GM12878 (cell line): Measurements from ENCODE around the gene MPIG6B. TPM values are rescaled to one million over a fixed set of nuclear protein-coding genes. Genes with fewer than 3 reads are reported as not detected.

Experiments used
- ATAC-seq: fragments of 200-7000 bp; cut with Tn5 transposase; 3 replicates; pipeline ENCODE4 v1.9.1; 2020; ENCODE audit warnings: mild to moderate bottlenecking, moderate library complexity
- BruUV-seq: library from RNA; stranded (reverse); fragments of 400-500 nt; replicated peaks from 2 replicates; lab custom pipeline; 2021; lab: Mats Ljungman, UMichigan
- CTCF ChIA-PET: fragments of 300-600 bp; sonication (Branson Sonifier 250); formaldehyde crosslinking; extraction: SDS; loops from one replicate; lab custom pipeline; 2021; ENCODE audit warnings: inconsistent platforms; lab: Yijun Ruan, JAX
- POLR2A ChIA-PET: fragments of 350-600 bp; formaldehyde crosslinking; extraction: SDS; loops from one replicate; lab custom pipeline; 2021; ENCODE audit warnings: inconsistent platforms; lab: Charles Lee
- RAD21 ChIA-PET: fragments of 300-600 bp; sonication (Branson Sonifier 250); formaldehyde crosslinking; loops from one replicate; lab custom pipeline; 2023; ENCODE audit warnings: antibody characterized with exemption; ENCODE audit not compliant: unreplicated experiment; lab: Charles Lee
- SMC1A ChIA-PET: fragments of 300-600 bp; sonication (Branson Sonifier 250); formaldehyde crosslinking; loops from one replicate; lab custom pipeline; 2023; ENCODE audit not compliant: unreplicated experiment, uncharacterized antibody; lab: Charles Lee
- DNase-seq: peaks from one replicate; pipeline ENCODE4 v3.0.0-alpha.2; 2011; ENCODE audit warnings: low read depth, low spot score
- FAIRE-seq: peaks from 3 replicates; lab custom pipeline; 2011; peaks lifted over from hg19 to GRCh38; lab: Jason Lieb, UNC
- H2AFZ ChIP-seq: 2 replicates; pipeline ENCODE4 v1.6.0; 2011; ENCODE audit warnings: low read depth, low read length, control low read depth; ENCODE audit not compliant: control insufficient read depth
- H3K27ac ChIP-seq: 2 replicates; pipeline ENCODE4 v1.5.1; 2011; ENCODE audit warnings: control low read depth; ENCODE audit not compliant: control insufficient read depth, insufficient read depth
- H3K27me3 ChIP-seq, 2 experiments: replicated peaks in 1 of 2; 2 replicates each; pipeline versions ENCODE4 v1.6.0 to v1.6.1; 2011; ENCODE audit warnings: low read length in 1 of 2; ENCODE audit not compliant: control insufficient read depth in 2 of 2, insufficient read depth in 2 of 2
- H3K36me3 ChIP-seq, 2 experiments: 2 replicates each; pipeline ENCODE4 v1.5.1; 2011; ENCODE audit warnings: low read length in 1 of 2; ENCODE audit not compliant: control insufficient read depth in 2 of 2, insufficient read depth in 2 of 2
- H3K4me1 ChIP-seq: 2 replicates; pipeline ENCODE4 v1.6.1; 2011; ENCODE audit warnings: mild to moderate bottlenecking, low read length, moderate library complexity, mixed read lengths; ENCODE audit not compliant: control insufficient read depth, insufficient read depth
- H3K4me2 ChIP-seq: 2 replicates; pipeline ENCODE4 v1.6.0; 2011; ENCODE audit warnings: control low read depth; ENCODE audit not compliant: control insufficient read depth, insufficient read depth
- H3K4me3 ChIP-seq: fragments of 200-600 bp; sonication (generic); 2 replicates; pipeline ENCODE4 v1.5.1; 2016
- H3K79me2 ChIP-seq: 2 replicates; pipeline ENCODE4 v1.6.0; 2011; ENCODE audit warnings: low read length; ENCODE audit not compliant: control insufficient read depth, insufficient read depth
- H3K9ac ChIP-seq: 2 replicates; pipeline ENCODE4 v1.8.0; 2011; ENCODE audit warnings: low read length, control low read depth, mixed read lengths; ENCODE audit not compliant: control insufficient read depth, insufficient read depth
- H3K9me3 ChIP-seq: replicated peaks from 3 replicates; pipeline ENCODE4 v1.5.1; 2011; ENCODE audit warnings: mild to moderate bottlenecking, low read length; ENCODE audit not compliant: control insufficient read depth, insufficient read depth
- H4K20me1 ChIP-seq: 2 replicates; pipeline ENCODE4 v1.6.0; 2011; ENCODE audit not compliant: control insufficient read depth, insufficient read depth
- CEBPB ChIP-seq, 2 experiments: fragments of 150-350 bp in 1 of 2; IDR thresholded peaks; 2 replicates each; pipeline ENCODE4 v1.6.1; 2012 to 2014; ENCODE audit warnings: low read depth in 2 of 2, low read length in 2 of 2, borderline replicate concordance in 1 of 2, inconsistent platforms in 1 of 2
- E4F1 ChIP-seq: fragments of 450-650 bp; IDR thresholded peaks from 2 replicates; pipeline ENCODE4 v1.6.1; 2018; ENCODE audit warnings: borderline replicate concordance, mild to moderate bottlenecking; ENCODE audit not compliant: partially characterized antibody
- HSF1 ChIP-seq: fragments of 150-350 bp; IDR thresholded peaks from 2 replicates; pipeline ENCODE4 v1.6.1; 2014; ENCODE audit warnings: mild to moderate bottlenecking, low read depth, low read length
- JUND ChIP-seq: IDR thresholded peaks from 2 replicates; pipeline ENCODE4 v1.6.1; 2012; ENCODE audit warnings: low read depth, mild to moderate bottlenecking, low read length, improper control_type of control experiment, moderate library complexity
- KDM1A ChIP-seq: fragments of 200-600 bp; sonication (generic); IDR thresholded peaks from 2 replicates; pipeline ENCODE4 v1.6.1; 2016; ENCODE audit warnings: borderline replicate concordance
- PBX3 ChIP-seq: IDR thresholded peaks from 2 replicates; pipeline ENCODE4 v1.6.1; 2011; ENCODE audit warnings: mild to moderate bottlenecking, low read depth, low read length, moderate library complexity; ENCODE audit not compliant: insufficient replicate concordance
- RAD51 ChIP-seq: fragments of 450-650 bp; IDR thresholded peaks from 2 replicates; pipeline ENCODE4 v1.6.1; 2016; ENCODE audit warnings: moderate library complexity, mild to moderate bottlenecking, inconsistent platforms
- TARDBP ChIP-seq: IDR thresholded peaks from 2 replicates; pipeline ENCODE4 v1.6.1; 2016; ENCODE audit warnings: borderline replicate concordance
- ZBTB4 ChIP-seq: fragments of 450-650 bp; formaldehyde crosslinking; IDR thresholded peaks from 2 replicates; pipeline ENCODE4 v1.4.0; 2022; ENCODE audit warnings: mild to moderate bottlenecking, moderate library complexity
- WGBS: methylation state at CpG from one replicate; pipeline ENCODE4 v1.1.6; 2016; ENCODE audit warnings: low lambda C conversion rate; ENCODE audit not compliant: insufficient replicate concordance, insufficient coverage; ENCODE audit errors: missing lambda C conversion rate; 5-methylcytosine and 5-hydroxymethylcytosine counted together
- in situ Hi-C: fragments of 300-500 bp; cut with MboI; formaldehyde crosslinking; loops from 9 replicates; pipeline ENCODE4 v1.14.3; 2018; ENCODE audit warnings: mixed read lengths
- intact Hi-C: fragments of 100-400 bp; cut with micrococcal nuclease; formaldehyde crosslinking; loops from one replicate; pipeline ENCODE4 v1.14.2; 2022; ENCODE audit not compliant: unreplicated experiment
- polyA plus RNA-seq, 11 experiments: library from polyadenylated mRNA; depleted of rRNA in 4 of 11; unstranded in 6 of 11; stranded (reverse) in 5 of 11; fragments of >200 nt; fragmentation: Nextera tagmentation in 4 of 11; fragmentation: Illumina TruSeq in 1 of 11; extraction: Ambion mirVana in 4 of 11; extraction: Trizol in 1 of 11; gene quantifications; 1 replicate in 1 of 11; 2 replicates in 10 of 11; pipeline versions ENCODE4 v1.2.1 to v1.2.3, GENCODE V29; 2011 to 2016; ENCODE audit warnings: inconsistent platforms in 2 of 11, missing spikeins in 2 of 11, low read depth in 1 of 11
- total RNA-seq, 4 experiments: library from RNA; depleted of rRNA in 3 of 4; stranded (reverse); fragments of >200 nt in 3 of 4; fragmentation: Illumina TruSeq in 1 of 4; extraction: Trizol in 1 of 4; gene quantifications; 2 replicates each; pipeline versions ENCODE4 v1.2.1 to v1.2.3, GENCODE V29; 2013 to 2021

The MPIG6B gene
- total and polyA plus RNA-seq, 10 of the 15 experiments (the other 5 are each of a cell fraction or from before 2014, with no cell fraction given): not detected

- CTCF ChIA-PET: interaction anchor here (0.7 kb wide), 1 partner anchor 46 kb away, joined by 3 read pairs; no protein-coding TSS in a partner anchor
These were observed 30.8 kb upstream of the MPIG6B start for GRCh38 chr6:31692353-31692752.

More at GRCh38 chr6:31692353-31692752, 30.8 kb upstream of the MPIG6B start:
- ChIA-PET POLR2A (interaction anchor here (1.1 to 2.2 kb wide), 2 partner anchors 46 to 140 kb away, joined by 5 to 11 read pairs; no protein-coding TSS in a partner anchor), SMC1A (no interaction called here), RAD21 (no interaction called here)
- no peak overlapping the region for H3K9ac ChIP-seq
- ATAC-seq (no peak), FAIRE-seq (no peak), DNase-seq (no peak)
- no peak overlapping the region for H3K27ac ChIP-seq
- intact Hi-C loops: no loop called here
- 92% methylated on average over 4 of the region's 4 CpGs for WGBS
- TF ChIP-seq TARDBP (no peak), HSF1 (no peak), JUND (no peak), E4F1 (no peak), ZBTB4 (CRISPR knock-in tag) (no peak), PBX3 (no peak), CEBPB (IDR thresholded peaks at IDR 0.05; ENCODE audit: borderline replicate concordance in 1 of 2, low read depth in 2 of 2, low read length in 2 of 2) (no peak), RAD51 (no peak), KDM1A (no peak)
- H3K4me3 ChIP-seq: no peak overlapping the region
- no peak overlapping the region for H2AFZ ChIP-seq
- peaks cover 17 to 40% of the 10 kb centered on the region in 2 experiments for H3K36me3 ChIP-seq
- no peak overlapping the region for H3K4me2 ChIP-seq
- H3K9me3 ChIP-seq: no peaks in the 10 kb centered on the region
- no peaks in the 10 kb centered on the region for H4K20me1 ChIP-seq
- H3K4me1 ChIP-seq: no peaks in the 10 kb centered on the region
- no peaks in the 10 kb centered on the region for H3K27me3 ChIP-seq
- no TSS peak for BruUV-seq
- in situ Hi-C loops: no loop called here
- H3K79me2 ChIP-seq: no peaks in the 10 kb centered on the region
